ENCODE results near the gene DAPK1. TPM values are rescaled to one million over a fixed set of nuclear protein-coding genes. Genes with fewer than 3 reads are reported as not detected.
A peak's percentile ranks its signal among the peaks of the same experiment; 100 is the strongest.

Gene DAPK1
- total RNA-seq, 1 donor from 2014 or later = 35.1 TPM

DNA sequence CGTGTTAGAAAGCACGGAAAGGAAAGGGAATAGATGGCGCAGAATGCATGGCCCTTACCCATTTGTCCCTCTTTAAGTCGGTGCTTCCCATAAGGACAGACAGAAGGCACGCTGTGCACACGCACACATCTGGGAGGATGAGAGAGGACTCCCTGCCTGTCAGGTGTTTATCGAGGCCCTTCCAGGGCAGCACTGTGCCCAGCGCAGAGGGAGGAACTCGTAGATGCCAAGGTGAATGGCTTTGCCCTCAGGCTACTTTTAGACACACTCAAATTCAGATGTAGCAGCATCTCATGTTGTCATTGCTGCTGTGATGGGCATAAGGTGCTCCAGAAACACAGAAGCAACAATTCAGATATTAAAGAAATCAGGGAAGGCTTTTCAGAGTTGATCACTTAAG lies 158.1 kb downstream of the DAPK1 start:
- H3K36me3 ChIP-seq (ENCODE audit: insufficient read depth, low read length) = no peaks in the 10 kb centered on the region
- no peaks in the 10 kb centered on the region for H3K9me3 ChIP-seq (ENCODE audit: insufficient read depth, low read depth, low read length)
- no peaks in the 10 kb centered on the region for H3K27me3 ChIP-seq (ENCODE audit: insufficient read depth, low read length)
- H3K27ac ChIP-seq (ENCODE audit: low read depth, low read length) = no peak overlapping the region
- Mint-ChIP-seq H3K9me3 (ENCODE audit: unreplicated experiment) (no peaks in the 10 kb centered on the region), H3K27me3 (ENCODE audit: low read depth, unreplicated experiment) (no peaks in the 10 kb centered on the region), H3K4me3 (ENCODE audit: unreplicated experiment) (no peak overlapping the region), H3K27ac (ENCODE audit: unreplicated experiment) (no peak overlapping the region), H3K36me3 (ENCODE audit: low read depth, unreplicated experiment) (peaks cover 7% of the 10 kb centered on the region), H3K4me1 (ENCODE audit: low read depth, unreplicated experiment) (peaks cover 15% of the 10 kb centered on the region)
- H3K79me2 ChIP-seq (ENCODE audit: insufficient read depth, low read length) = no peaks in the 10 kb centered on the region
- no peak overlapping the region for H3K9ac ChIP-seq (ENCODE audit: low read length)
- FAIRE-seq (no peak), DNase-seq (ENCODE audit: low read depth) (no peak)
- H3K4me2 ChIP-seq (ENCODE audit: low read length) = no peak overlapping the region
- H3K4me1 ChIP-seq (ENCODE audit: insufficient read depth, low read length) = peaks cover 9% of the 10 kb centered on the region
- no peaks in the 10 kb centered on the region for H4K20me1 ChIP-seq (ENCODE audit: insufficient read depth, low read length)
- TF ChIP-seq CTCF (IDR thresholded peaks at IDR 0.05; ENCODE audit: insufficient read depth, low read depth, low read length) (no peak), EZH2 (IDR thresholded peaks at IDR 0.05; ENCODE audit: insufficient read depth, low read length) (no peak)
- no peak overlapping the region for H2AFZ ChIP-seq (ENCODE audit: low read depth, low read length)
- H3K4me3 ChIP-seq (ENCODE audit: insufficient read depth, low read depth, low read length) = no peak overlapping the region

GRCh38 chr9:87656485-87656884 lies 158.8 kb downstream of the DAPK1 start:
- Histone ChIP-seq H3K36me3 (ENCODE audit: insufficient read depth, low read length) (no peaks in the 10 kb centered on the region), H3K4me2 (ENCODE audit: low read length) (peak overlapping the region; percentile 65), H4K20me1 (ENCODE audit: insufficient read depth, low read length) (no peaks in the 10 kb centered on the region), H3K9me3 (ENCODE audit: insufficient read depth, low read depth, low read length) (no peaks in the 10 kb centered on the region), H3K79me2 (ENCODE audit: insufficient read depth, low read length) (no peaks in the 10 kb centered on the region), H3K27me3 (ENCODE audit: insufficient read depth, low read length) (no peaks in the 10 kb centered on the region), H3K4me3 (ENCODE audit: insufficient read depth, low read depth, low read length) (no peak overlapping the region), H3K4me1 (ENCODE audit: insufficient read depth, low read length) (peaks cover 9% of the 10 kb centered on the region), H2AFZ (ENCODE audit: low read depth, low read length) (peak overlapping the region; percentile 59), H3K9ac (ENCODE audit: low read length) (no peak overlapping the region), H3K27ac (ENCODE audit: low read depth, low read length) (no peak overlapping the region)
- Mint-ChIP-seq H3K4me1 (ENCODE audit: low read depth, unreplicated experiment) (peaks cover 17% of the 10 kb centered on the region), H3K9me3 (ENCODE audit: unreplicated experiment) (no peaks in the 10 kb centered on the region), H3K4me3 (ENCODE audit: unreplicated experiment) (no peak overlapping the region), H3K27ac (ENCODE audit: unreplicated experiment) (peak overlapping the region; percentile 83), H3K27me3 (ENCODE audit: low read depth, unreplicated experiment) (no peaks in the 10 kb centered on the region), H3K36me3 (ENCODE audit: low read depth, unreplicated experiment) (peaks cover 7% of the 10 kb centered on the region)
- peak; percentile 27 for DNase-seq (ENCODE audit: low read depth)
- TF ChIP-seq EZH2 (IDR thresholded peaks at IDR 0.05; ENCODE audit: insufficient read depth, low read length) = no peak
- no peak for TF ChIP-seq CTCF (IDR thresholded peaks at IDR 0.05; ENCODE audit: insufficient read depth, low read depth, low read length)
- no peak for FAIRE-seq

- no peaks in the 10 kb centered on the region for H3K27me3 Mint-ChIP-seq (ENCODE audit: low read depth, unreplicated experiment)
- Histone ChIP-seq H3K27me3 (ENCODE audit: insufficient read depth, low read length) (no peaks in the 10 kb centered on the region), H3K4me3 (ENCODE audit: insufficient read depth, low read depth, low read length) (no peak overlapping the region), H3K4me2 (ENCODE audit: low read length) (no peak overlapping the region), H3K79me2 (ENCODE audit: insufficient read depth, low read length) (no peaks in the 10 kb centered on the region), H3K9me3 (ENCODE audit: insufficient read depth, low read depth, low read length) (no peaks in the 10 kb centered on the region), H2AFZ (ENCODE audit: low read depth, low read length) (no peak overlapping the region), H3K9ac (ENCODE audit: low read length) (no peak overlapping the region), H3K27ac (ENCODE audit: low read depth, low read length) (no peak overlapping the region), H3K4me1 (ENCODE audit: insufficient read depth, low read length) (peaks cover 9% of the 10 kb centered on the region), H4K20me1 (ENCODE audit: insufficient read depth, low read length) (no peaks in the 10 kb centered on the region), H3K36me3 (ENCODE audit: insufficient read depth, low read length) (no peaks in the 10 kb centered on the region)
- H3K27ac Mint-ChIP-seq (ENCODE audit: unreplicated experiment) = peak overlapping the region; percentile 83
- peak overlapping the region; percentile 43 for H3K4me3 Mint-ChIP-seq (ENCODE audit: unreplicated experiment)
- H3K9me3 Mint-ChIP-seq (ENCODE audit: unreplicated experiment) = no peaks in the 10 kb centered on the region
- peaks cover 7% of the 10 kb centered on the region for H3K36me3 Mint-ChIP-seq (ENCODE audit: low read depth, unreplicated experiment)
- no peak for TF ChIP-seq EZH2 (IDR thresholded peaks at IDR 0.05; ENCODE audit: insufficient read depth, low read length)
- TF ChIP-seq CTCF (IDR thresholded peaks at IDR 0.05; ENCODE audit: insufficient read depth, low read depth, low read length) = no peak
- H3K4me1 Mint-ChIP-seq (ENCODE audit: low read depth, unreplicated experiment) = peaks cover 22% of the 10 kb centered on the region
- FAIRE-seq (no peak), DNase-seq (ENCODE audit: low read depth) (no peak)
These were observed 159.5 kb downstream of the DAPK1 start for GRCh38 chr9:87657190-87657589.
